Diencephalon (tissue), 1 donor: ENCODE data around the gene LMOD2. TPM values are rescaled to one million over a fixed set of nuclear protein-coding genes. Genes with fewer than 3 reads are reported as not detected.

Experiments
- total RNA-seq: library from RNA; depleted of rRNA; stranded (reverse); fragments of >200 nt; gene quantifications from one replicate; pipeline ENCODE4 v1.2.3, GENCODE V29; 2014

Gene LMOD2, protein sequence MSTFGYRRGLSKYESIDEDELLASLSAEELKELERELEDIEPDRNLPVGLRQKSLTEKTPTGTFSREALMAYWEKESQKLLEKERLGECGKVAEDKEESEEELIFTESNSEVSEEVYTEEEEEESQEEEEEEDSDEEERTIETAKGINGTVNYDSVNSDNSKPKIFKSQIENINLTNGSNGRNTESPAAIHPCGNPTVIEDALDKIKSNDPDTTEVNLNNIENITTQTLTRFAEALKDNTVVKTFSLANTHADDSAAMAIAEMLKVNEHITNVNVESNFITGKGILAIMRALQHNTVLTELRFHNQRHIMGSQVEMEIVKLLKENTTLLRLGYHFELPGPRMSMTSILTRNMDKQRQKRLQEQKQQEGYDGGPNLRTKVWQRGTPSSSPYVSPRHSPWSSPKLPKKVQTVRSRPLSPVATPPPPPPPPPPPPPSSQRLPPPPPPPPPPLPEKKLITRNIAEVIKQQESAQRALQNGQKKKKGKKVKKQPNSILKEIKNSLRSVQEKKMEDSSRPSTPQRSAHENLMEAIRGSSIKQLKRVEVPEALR
- total RNA-seq, result not detected

DNA sequence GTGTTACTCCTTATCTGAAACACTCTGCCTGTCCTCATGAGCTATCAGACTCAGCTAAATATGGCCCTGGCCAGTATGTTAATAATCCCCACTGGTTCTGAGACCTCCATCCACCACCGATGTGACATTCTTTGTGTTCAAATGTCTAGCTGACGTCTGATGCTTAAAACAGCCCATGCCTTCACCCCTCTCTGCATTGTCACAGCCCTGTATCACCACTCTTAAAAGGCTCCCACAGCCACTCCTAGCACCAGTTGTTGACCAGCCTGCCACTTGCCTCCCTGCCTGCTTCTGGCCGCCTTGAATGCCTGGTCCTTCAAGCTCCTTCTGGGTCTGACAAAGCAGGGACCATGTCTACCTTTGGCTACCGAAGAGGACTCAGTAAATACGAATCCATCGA lies at the start of gene LMOD2:
LMOD2 (plus strand) TSS at position 253 of the 400 bp plus-strand sequence; CDS start at position 351, 98 bp downstream.

Other genes starting within 250 kb of the LMOD2 start
- 8.5 TPM for gene IQUB, start 121.3 kb upstream of the LMOD2 start, total RNA-seq
- gene NDUFA5, start 98.0 kb upstream of the LMOD2 start, total RNA-seq, result 194 TPM
- not detected for gene ASB15, start 54.0 kb upstream of the LMOD2 start, total RNA-seq
- gene WASL, start 93.1 kb downstream of the LMOD2 start, total RNA-seq, result 34.6 TPM
- not detected for gene HYAL4, start 189.3 kb downstream of the LMOD2 start, total RNA-seq